HUES64 (cell line): ENCODE data around the gene GRID1.

Experiments used
- H3K27ac ChIP-seq: 2 replicates; pipeline ENCODE4 v1.7.0; 2013; ENCODE audit warnings: low read depth, low read length, inconsistent platforms
- H3K27me3 ChIP-seq: 2 replicates; pipeline ENCODE4 v1.6.1; 2013; ENCODE audit warnings: mild to moderate bottlenecking, low read length; ENCODE audit not compliant: insufficient read depth
- H3K36me3 ChIP-seq: 2 replicates; pipeline ENCODE4 v1.6.1; 2013; ENCODE audit warnings: mild to moderate bottlenecking, low read length; ENCODE audit not compliant: insufficient read depth
- H3K4me1 ChIP-seq: 2 replicates; pipeline ENCODE4 v1.6.1; 2013; ENCODE audit warnings: mild to moderate bottlenecking, low read length, moderate library complexity; ENCODE audit not compliant: insufficient read depth
- H3K4me3 ChIP-seq: 2 replicates; pipeline ENCODE4 v1.5.1; 2013; ENCODE audit warnings: mild to moderate bottlenecking, low read length, moderate library complexity
- H3K9ac ChIP-seq: 2 replicates; pipeline ENCODE4 v1.6.1; 2013; ENCODE audit warnings: mild to moderate bottlenecking, low read depth, low read length
- H3K9me3 ChIP-seq: 2 replicates; pipeline ENCODE4 v1.6.1; 2013; ENCODE audit warnings: low read depth, low read length; ENCODE audit not compliant: insufficient read depth
- WGBS: fragments of 150-250, 120-280 bp; methylation state at CpG from one replicate; pipeline ENCODE4 v1.1.7; 2013; ENCODE audit warnings: missing lambda C conversion rate; 5-methylcytosine and 5-hydroxymethylcytosine counted together

Gene GRID1

GRCh38 chr10:85916286-85916685 is 450.3 kb downstream of the GRID1 start:
- no peak overlapping the region for H3K4me3 ChIP-seq
- no peak overlapping the region for H3K27ac ChIP-seq
- no peaks in the 10 kb centered on the region for H3K9me3 ChIP-seq
- H3K36me3 ChIP-seq, result no peaks in the 10 kb centered on the region
- no peaks in the 10 kb centered on the region for H3K27me3 ChIP-seq
- H3K9ac ChIP-seq, result no peak overlapping the region
- 77% methylated on average over 5 of the region's 5 CpGs for WGBS
- peaks cover 4% of the 10 kb centered on the region for H3K4me1 ChIP-seq

- Histone ChIP-seq H3K4me3 (no peak overlapping the region), H3K9ac (no peak overlapping the region), H3K4me1 (peaks cover 4% of the 10 kb centered on the region), H3K9me3 (no peaks in the 10 kb centered on the region), H3K27me3 (no peaks in the 10 kb centered on the region), H3K27ac (no peak overlapping the region), H3K36me3 (no peaks in the 10 kb centered on the region)
- 95% methylated on average over 4 of the region's 4 CpGs for WGBS
Observed at GRCh38 chr10:85915245-85915846, 451.2 kb downstream of the GRID1 start.

GRCh38 chr10:85914720-85915119 is 451.9 kb downstream of the GRID1 start:
- Histone ChIP-seq H3K27ac (no peak overlapping the region), H3K9ac (no peak overlapping the region), H3K4me3 (no peak overlapping the region), H3K36me3 (no peaks in the 10 kb centered on the region), H3K27me3 (no peaks in the 10 kb centered on the region), H3K9me3 (no peaks in the 10 kb centered on the region), H3K4me1 (peaks cover 4% of the 10 kb centered on the region)
- 93% methylated on average over 3 of the region's 3 CpGs for WGBS

DNA sequence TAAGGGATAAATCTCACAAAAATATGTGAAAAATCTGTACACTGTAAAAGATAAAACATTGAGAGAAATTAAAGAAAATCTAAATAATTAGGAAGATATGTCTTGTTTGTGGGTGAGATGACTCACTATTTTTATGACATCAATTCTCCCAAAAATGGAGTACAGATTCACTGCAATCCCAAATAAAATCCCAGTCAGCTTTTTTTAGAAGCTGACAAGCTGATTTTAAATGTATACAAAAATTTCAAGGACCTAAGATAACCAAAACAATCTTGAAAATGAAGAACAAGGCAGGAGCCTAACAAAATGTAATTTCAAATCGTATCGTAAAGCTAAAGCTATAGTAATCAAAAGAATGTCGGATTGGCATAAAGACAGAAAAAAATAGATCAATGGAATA is 458.1 kb downstream of the GRID1 start:
- Histone ChIP-seq H3K27ac (no peak overlapping the region), H3K27me3 (no peaks in the 10 kb centered on the region), H3K9ac (no peak overlapping the region), H3K4me1 (no peaks in the 10 kb centered on the region), H3K4me3 (no peak overlapping the region), H3K9me3 (no peaks in the 10 kb centered on the region), H3K36me3 (no peaks in the 10 kb centered on the region)
- WGBS, result 100% methylated on average over 3 of the region's 3 CpGs

GRCh38 chr10:85902051-85902450 is 464.5 kb downstream of the GRID1 start:
- WGBS, result 94% methylated on average over 2 of the region's 5 CpGs
- no peak overlapping the region for H3K4me3 ChIP-seq
- no peaks in the 10 kb centered on the region for H3K9me3 ChIP-seq
- H3K27me3 ChIP-seq, result no peaks in the 10 kb centered on the region
- H3K27ac ChIP-seq, result no peak overlapping the region
- no peak overlapping the region for H3K9ac ChIP-seq
- no peaks in the 10 kb centered on the region for H3K36me3 ChIP-seq
- no peaks in the 10 kb centered on the region for H3K4me1 ChIP-seq

DNA sequence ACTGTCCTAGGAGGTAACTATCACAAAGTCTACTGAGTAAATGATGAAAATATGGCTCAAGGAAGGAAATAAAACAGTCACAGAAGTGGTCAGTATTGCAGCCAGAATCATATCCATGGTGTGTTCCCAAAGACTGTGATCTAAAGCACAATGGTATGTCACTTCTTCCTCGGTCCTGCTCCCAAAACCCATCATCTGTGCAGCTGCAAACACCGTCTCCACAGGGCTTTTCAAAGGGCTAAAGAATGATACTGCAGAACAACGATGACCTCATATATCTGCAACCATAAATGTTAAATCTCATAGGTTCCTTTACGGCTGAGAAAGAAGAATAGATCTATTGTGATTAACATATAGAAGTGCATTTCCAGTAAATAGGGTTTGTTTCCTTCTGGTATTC is 465.0 kb downstream of the GRID1 start:
- Histone ChIP-seq H3K9me3 (no peaks in the 10 kb centered on the region), H3K27me3 (no peaks in the 10 kb centered on the region), H3K9ac (no peak overlapping the region), H3K27ac (no peak overlapping the region), H3K4me1 (no peaks in the 10 kb centered on the region), H3K36me3 (no peaks in the 10 kb centered on the region), H3K4me3 (no peak overlapping the region)
- WGBS, result 96% methylated on average over 4 of the region's 4 CpGs

DNA sequence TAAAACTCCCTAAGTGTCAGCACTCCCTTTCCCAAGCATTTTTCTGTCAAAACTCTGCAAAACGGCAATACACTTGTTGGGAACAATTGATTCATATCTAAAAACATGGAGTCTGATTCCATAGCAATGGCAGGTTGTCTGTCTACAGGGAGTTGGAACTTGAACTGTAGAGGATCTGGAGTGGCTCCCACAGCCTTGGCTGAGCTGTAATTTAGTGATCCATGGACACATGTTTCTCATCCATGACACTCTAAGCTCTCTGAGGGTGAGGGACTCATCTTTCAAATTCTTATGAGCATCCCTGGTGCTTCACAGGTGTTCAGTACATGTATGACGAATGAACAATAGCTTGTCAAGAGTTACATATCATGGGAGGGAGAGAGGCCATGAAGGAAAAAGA is 466.1 kb downstream of the GRID1 start:
- Histone ChIP-seq H3K4me1 (no peaks in the 10 kb centered on the region), H3K27ac (no peak overlapping the region), H3K9ac (no peak overlapping the region), H3K36me3 (no peaks in the 10 kb centered on the region), H3K4me3 (no peak overlapping the region), H3K27me3 (no peaks in the 10 kb centered on the region), H3K9me3 (no peaks in the 10 kb centered on the region)
- WGBS, result 99% methylated on average over 2 of the region's 2 CpGs

- Histone ChIP-seq H3K27me3 (no peaks in the 10 kb centered on the region), H3K36me3 (no peaks in the 10 kb centered on the region), H3K9me3 (no peaks in the 10 kb centered on the region), H3K27ac (no peak overlapping the region), H3K4me1 (no peaks in the 10 kb centered on the region), H3K9ac (no peak overlapping the region), H3K4me3 (no peak overlapping the region)
- 93% methylated on average over 5 of the region's 6 CpGs for WGBS
Observed at GRCh38 chr10:85900061-85900460, 466.5 kb downstream of the GRID1 start.

GRCh38 chr10:85891472-85891871 is 475.1 kb downstream of the GRID1 start:
- Histone ChIP-seq H3K27me3 (no peaks in the 10 kb centered on the region), H3K9me3 (no peaks in the 10 kb centered on the region), H3K27ac (no peak overlapping the region; the same call in 1 of the 2 replicates), H3K4me3 (no peak overlapping the region), H3K4me1 (peaks cover 23% of the 10 kb centered on the region), H3K36me3 (no peaks in the 10 kb centered on the region), H3K9ac (no peak overlapping the region)

GRCh38 chr10:85888559-85888958 is 478.0 kb downstream of the GRID1 start:
- Histone ChIP-seq H3K27me3 (no peaks in the 10 kb centered on the region), H3K36me3 (no peaks in the 10 kb centered on the region), H3K27ac (no peak overlapping the region), H3K4me1 (peaks cover 23% of the 10 kb centered on the region), H3K4me3 (no peak overlapping the region), H3K9ac (no peak overlapping the region), H3K9me3 (no peaks in the 10 kb centered on the region)
- no CpG with 5 or more reads among the region's 2 CpGs for WGBS

DNA sequence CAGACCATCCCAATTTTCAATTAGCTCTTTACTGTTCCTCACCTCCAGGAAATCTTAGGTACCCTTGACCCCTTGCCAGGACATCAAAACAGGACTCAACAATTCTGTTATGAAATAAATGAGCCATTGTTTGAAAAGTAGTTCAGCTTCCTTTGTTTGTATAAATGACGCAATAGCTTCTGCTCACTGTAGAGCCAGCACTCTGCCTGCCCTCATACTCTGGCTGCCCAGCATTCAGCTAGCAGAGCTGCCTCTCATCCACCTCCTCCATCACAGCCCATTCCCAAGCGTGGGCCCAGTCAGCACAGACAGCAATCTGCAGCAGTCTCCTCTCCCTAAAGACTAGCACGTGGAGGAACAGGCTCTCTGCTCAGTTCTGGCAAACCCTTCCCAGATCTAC is 478.6 kb downstream of the GRID1 start:
- Histone ChIP-seq H3K4me3 (no peak overlapping the region), H3K9ac (no peak overlapping the region), H3K9me3 (no peaks in the 10 kb centered on the region), H3K27me3 (no peaks in the 10 kb centered on the region), H3K27ac (no peak overlapping the region), H3K4me1 (peaks cover 23% of the 10 kb centered on the region), H3K36me3 (no peaks in the 10 kb centered on the region)
- WGBS, result 92% methylated on average over 3 of the region's 3 CpGs

GRCh38 chr10:85874208-85874607 is 492.4 kb downstream of the GRID1 start:
- no peaks in the 10 kb centered on the region for H3K36me3 ChIP-seq

More at GRCh38 chr10:85874208-85874607, 492.4 kb downstream of the GRID1 start:
- peaks cover 10% of the 10 kb centered on the region for H3K9me3 ChIP-seq
- H3K27me3 ChIP-seq, result no peaks in the 10 kb centered on the region
- no peak overlapping the region for H3K9ac ChIP-seq
- H3K4me1 ChIP-seq, result no peaks in the 10 kb centered on the region
- H3K4me3 ChIP-seq, result no peak overlapping the region
- H3K27ac ChIP-seq, result no peak overlapping the region
